HG02759 (cell line): Measurements from ENCODE around the gene GET3.
A peak's percentile ranks its signal among the peaks of the same experiment; 100 is the strongest.
"Not testable (repeated sequence)": the region's sequence is repeated elsewhere in the genome, so short reads cannot be mapped to it uniquely, and the experiment has no call there.

Source experiments
- ATAC-seq: cut with Tn5 transposase; IDR thresholded peaks from one replicate; pipeline ENCODE4 v1.9.1; 2021; ENCODE audit warnings: mild to moderate bottlenecking, moderate library complexity; ENCODE audit not compliant: unreplicated experiment

The GET3 gene

GRCh38 chr19:12790628-12791344 lies 53.5 kb downstream of the GET3 start:
- ATAC-seq = no peak

GRCh38 chr19:12791345-12792050 lies 54.2 kb downstream of the GET3 start, which contains the start of gene JUNB:
Gene JUNB (plus strand): TSS chr19:12791486. CDS start chr19:12791772, 286 bp downstream.
- ATAC-seq = peak; percentile 31

DNA sequence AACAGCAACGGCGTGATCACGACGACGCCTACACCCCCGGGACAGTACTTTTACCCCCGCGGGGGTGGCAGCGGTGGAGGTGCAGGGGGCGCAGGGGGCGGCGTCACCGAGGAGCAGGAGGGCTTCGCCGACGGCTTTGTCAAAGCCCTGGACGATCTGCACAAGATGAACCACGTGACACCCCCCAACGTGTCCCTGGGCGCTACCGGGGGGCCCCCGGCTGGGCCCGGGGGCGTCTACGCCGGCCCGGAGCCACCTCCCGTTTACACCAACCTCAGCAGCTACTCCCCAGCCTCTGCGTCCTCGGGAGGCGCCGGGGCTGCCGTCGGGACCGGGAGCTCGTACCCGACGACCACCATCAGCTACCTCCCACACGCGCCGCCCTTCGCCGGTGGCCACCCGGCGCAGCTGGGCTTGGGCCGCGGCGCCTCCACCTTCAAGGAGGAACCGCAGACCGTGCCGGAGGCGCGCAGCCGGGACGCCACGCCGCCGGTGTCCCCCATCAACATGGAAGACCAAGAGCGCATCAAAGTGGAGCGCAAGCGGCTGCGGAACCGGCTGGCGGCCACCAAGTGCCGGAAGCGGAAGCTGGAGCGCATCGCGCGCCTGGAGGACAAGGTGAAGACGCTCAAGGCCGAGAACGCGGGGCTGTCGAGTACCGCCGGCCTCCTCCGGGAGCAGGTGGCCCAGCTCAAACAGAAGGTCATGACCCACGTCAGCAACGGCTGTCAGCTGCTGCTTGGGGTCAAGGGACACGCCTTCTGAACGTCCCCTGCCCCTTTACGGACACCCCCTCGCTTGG lies 55.0 kb downstream of the GET3 start:
- ATAC-seq = no peak

- ATAC-seq = no peak
Observed at GRCh38 chr19:12792853-12793289, 55.6 kb downstream of the GET3 start.

- ATAC-seq = peak; percentile 34
Observed at GRCh38 chr19:12793290-12794195, 56.2 kb downstream of the GET3 start.

DNA sequence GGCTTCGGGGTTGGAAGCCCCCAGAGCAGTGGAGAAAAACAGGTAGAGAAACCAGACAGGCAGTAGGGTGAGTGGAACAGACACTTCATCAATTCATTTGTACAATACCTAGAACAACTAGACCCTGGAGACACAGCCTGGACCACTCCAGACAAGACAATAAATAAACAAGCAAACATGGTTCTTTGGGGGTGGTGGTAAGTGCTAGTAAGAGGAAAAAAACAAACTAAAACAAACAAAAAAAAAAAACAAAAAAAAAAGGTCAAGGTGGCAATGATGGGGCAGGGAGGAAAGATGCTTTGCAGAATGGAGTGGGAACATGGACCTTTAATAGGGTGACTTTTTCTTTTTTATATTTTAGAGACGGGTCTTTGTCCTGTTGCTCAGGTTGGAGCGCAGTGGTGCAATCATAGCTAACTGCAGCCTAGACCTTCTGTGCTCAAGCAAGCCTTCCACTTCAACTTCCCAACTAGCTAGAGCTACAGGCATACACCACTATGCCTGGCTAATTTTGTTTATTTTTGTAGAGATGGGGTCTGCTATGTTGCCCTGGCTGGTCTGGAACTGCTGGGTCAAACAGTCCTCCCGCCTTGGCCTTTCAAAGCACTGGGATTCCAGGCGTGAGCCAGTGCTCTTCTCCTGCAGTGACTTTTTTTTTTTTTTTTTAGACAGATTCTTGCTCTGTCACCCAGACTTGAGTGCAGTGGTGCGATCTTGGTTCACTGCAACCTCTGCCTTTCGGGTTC lies 57.1 kb downstream of the GET3 start:
- ATAC-seq = no peak

DNA sequence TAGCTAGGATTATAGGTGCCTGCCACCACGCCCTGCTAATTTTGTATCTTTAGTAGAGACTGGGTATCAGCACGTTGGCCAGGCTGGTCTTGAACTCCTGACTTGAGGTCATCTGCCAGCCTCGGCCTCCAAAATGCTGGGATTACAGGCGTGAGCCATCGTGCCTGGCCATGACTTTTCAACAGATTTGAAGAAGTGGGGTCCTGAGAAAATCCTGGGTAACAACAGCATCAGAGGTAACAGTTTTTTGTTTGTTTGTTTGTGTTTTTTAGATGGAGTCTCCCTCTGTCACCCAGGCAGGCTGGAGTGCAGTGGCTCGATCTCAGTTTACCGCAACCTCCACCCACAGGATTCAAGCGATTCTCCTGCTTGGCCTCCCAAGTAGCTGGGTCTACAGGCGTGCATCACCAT lies 57.7 kb downstream of the GET3 start:
- ATAC-seq = no peak

- no peak for ATAC-seq
Observed at GRCh38 chr19:12796146-12797071, 59.1 kb downstream of the GET3 start.

DNA sequence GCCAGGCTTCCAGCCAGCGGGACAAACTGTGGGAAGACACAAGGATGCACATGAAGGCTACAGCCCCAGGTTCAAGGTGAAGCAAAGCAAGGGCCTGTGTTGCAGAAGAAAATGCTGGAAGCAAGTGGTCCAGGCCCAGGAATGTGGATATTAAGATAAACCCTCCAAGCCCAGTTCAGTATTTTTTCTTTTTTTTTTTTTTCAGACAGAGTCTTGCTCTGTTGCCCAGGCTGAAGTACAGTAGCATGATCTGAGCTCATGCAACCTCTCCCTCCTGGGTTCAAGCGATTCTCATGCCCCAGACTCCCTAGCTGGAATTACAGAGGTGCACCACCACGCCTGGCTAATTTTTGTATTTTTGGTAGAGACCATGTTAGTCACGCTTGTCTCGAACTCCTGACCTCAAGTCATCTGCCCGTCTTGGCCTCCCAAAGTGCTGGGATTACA lies 59.9 kb downstream of the GET3 start:
- ATAC-seq = no peak

DNA sequence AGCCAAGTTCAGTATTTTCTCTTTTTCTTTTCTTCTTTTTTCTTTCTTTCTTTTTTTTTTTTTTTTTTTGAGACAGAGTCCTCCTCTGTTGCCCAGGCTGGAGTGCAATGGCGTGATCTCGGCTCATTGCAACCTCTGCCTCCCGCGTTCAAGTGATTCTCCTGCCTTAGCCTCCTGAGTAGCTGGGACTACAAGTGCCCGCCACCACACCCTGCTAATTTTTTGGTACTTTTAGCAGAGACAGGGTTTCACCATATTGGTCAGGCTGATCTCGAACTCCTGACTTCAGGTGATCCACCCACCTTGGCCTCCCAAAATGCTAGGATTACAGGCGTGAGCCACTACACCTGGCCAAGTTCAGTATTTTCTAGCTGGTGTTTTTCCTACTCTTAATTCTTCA lies 60.3 kb downstream of the GET3 start:
- not testable (repeated sequence) for ATAC-seq
